Vagina (tissue), 2 donors: Measurements from ENCODE around the gene SRGAP3. TPM values are rescaled to one million over a fixed set of nuclear protein-coding genes. Genes with fewer than 3 reads are reported as not detected.

Source experiments
- DNase-seq, 2 donors: peaks; one replicate each; pipeline ENCODE4 v3.0.0-alpha.2; 2017; ENCODE audit errors: extremely low spot score in 2 of 2
- H3K27ac ChIP-seq: fragments of 200-600 bp; sonication (generic); one replicate; pipeline ENCODE4 v1.5.1; 2019
- H3K27me3 ChIP-seq: fragments of 200-600 bp; sonication (generic); one replicate; pipeline ENCODE4 v1.5.1; 2019
- H3K36me3 ChIP-seq, 2 donors: fragments of 200-600 bp; sonication (generic); one replicate each; pipeline ENCODE4 v1.5.1; 2017 to 2019
- H3K4me1 ChIP-seq: fragments of 200-600 bp; sonication (generic); one replicate; pipeline ENCODE4 v1.5.1; 2019
- H3K4me3 ChIP-seq, 2 donors: fragments of 200-600 bp; sonication (generic); 1 replicate in 1 of 2; 2 replicates in 1 of 2; pipeline ENCODE4 v1.5.1; 2016 to 2019
- H3K9me3 ChIP-seq: fragments of 200-600 bp; sonication (generic); one replicate; pipeline ENCODE4 v1.5.1; 2019
- POLR2A ChIP-seq, 2 donors: fragments of 450-650 bp; IDR thresholded peaks; one replicate each; pipeline ENCODE4 v1.6.1; 2017; ENCODE audit warnings: antibody characterized with exemption in 2 of 2, mild to moderate bottlenecking in 2 of 2, moderate library complexity in 2 of 2
- POLR2AphosphoS5 ChIP-seq, 2 donors: sonication (generic); formaldehyde crosslinking; IDR thresholded peaks; one replicate each; pipeline ENCODE4 v1.9.0; 2017; ENCODE audit warnings: antibody characterized with exemption in 2 of 2, mild to moderate bottlenecking in 2 of 2, low read depth in 1 of 2; ENCODE audit not compliant: insufficient read depth in 1 of 2
- intact Hi-C: fragments of 100-400 bp; cut with DNase I; formaldehyde crosslinking; loops from one replicate; pipeline ENCODE4 v1.15.1; 2023
- total RNA-seq: library from RNA; depleted of rRNA; stranded (reverse); fragments of >200 nt; gene quantifications from one replicate; pipeline ENCODE4 v1.2.3, GENCODE V29; 2016
- TF ChIP-seq, protein P1 (sequence below), 3 experiments: fragments of 450-650 bp in 2 of 3; fragments of 200-600 bp in 1 of 3; sonication (generic) in 1 of 3; IDR thresholded peaks; one replicate each; pipeline ENCODE4 v1.5.1; 2017 to 2019; ENCODE audit warnings: antibody characterized with exemption in 3 of 3, mild to moderate bottlenecking in 2 of 3, moderate library complexity in 2 of 3

SRGAP3 gene
- total RNA-seq, 1 donor from 2014 or later, result 20.6 TPM

DNA sequence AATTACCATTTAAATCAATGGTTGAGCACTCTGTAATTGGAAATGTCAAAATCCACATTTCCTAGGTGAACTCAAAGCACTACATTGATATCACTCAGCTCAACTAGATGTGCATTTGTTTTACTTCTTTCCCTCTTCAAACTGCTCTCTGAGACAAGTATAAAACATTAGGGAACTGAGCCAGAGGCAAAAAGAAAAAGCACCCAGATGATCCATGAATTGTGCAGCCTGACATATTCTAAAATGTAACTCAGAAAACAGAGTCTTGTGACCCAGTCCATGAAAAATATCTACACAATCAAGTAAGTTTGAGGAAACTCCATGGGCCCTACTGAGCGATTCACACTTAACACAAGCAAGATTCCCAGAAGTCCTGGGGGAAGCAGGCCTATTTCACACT, 9.8 kb downstream of the SRGAP3 start:
- TF ChIP-seq POLR2A (IDR thresholded peaks at IDR 0.05) (no peak), POLR2AphosphoS5 (IDR thresholded peaks at IDR 0.05; ENCODE audit: insufficient read depth in 1 of 2, low read depth in 1 of 2) (no peak)
- TF ChIP-seq, protein P1, sequence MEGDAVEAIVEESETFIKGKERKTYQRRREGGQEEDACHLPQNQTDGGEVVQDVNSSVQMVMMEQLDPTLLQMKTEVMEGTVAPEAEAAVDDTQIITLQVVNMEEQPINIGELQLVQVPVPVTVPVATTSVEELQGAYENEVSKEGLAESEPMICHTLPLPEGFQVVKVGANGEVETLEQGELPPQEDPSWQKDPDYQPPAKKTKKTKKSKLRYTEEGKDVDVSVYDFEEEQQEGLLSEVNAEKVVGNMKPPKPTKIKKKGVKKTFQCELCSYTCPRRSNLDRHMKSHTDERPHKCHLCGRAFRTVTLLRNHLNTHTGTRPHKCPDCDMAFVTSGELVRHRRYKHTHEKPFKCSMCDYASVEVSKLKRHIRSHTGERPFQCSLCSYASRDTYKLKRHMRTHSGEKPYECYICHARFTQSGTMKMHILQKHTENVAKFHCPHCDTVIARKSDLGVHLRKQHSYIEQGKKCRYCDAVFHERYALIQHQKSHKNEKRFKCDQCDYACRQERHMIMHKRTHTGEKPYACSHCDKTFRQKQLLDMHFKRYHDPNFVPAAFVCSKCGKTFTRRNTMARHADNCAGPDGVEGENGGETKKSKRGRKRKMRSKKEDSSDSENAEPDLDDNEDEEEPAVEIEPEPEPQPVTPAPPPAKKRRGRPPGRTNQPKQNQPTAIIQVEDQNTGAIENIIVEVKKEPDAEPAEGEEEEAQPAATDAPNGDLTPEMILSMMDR (IDR thresholded peaks at IDR 0.05), result no peak
- Histone ChIP-seq H3K27me3 (no peaks in the 10 kb centered on the region), H3K4me3 (no peak overlapping the region), H3K4me1 (no peaks in the 10 kb centered on the region), H3K27ac (no peak overlapping the region), H3K36me3 (no peaks in the 10 kb centered on the region), H3K9me3 (no peaks in the 10 kb centered on the region)
- intact Hi-C loops, result no loop called here
- DNase-seq, result no peak

DNA sequence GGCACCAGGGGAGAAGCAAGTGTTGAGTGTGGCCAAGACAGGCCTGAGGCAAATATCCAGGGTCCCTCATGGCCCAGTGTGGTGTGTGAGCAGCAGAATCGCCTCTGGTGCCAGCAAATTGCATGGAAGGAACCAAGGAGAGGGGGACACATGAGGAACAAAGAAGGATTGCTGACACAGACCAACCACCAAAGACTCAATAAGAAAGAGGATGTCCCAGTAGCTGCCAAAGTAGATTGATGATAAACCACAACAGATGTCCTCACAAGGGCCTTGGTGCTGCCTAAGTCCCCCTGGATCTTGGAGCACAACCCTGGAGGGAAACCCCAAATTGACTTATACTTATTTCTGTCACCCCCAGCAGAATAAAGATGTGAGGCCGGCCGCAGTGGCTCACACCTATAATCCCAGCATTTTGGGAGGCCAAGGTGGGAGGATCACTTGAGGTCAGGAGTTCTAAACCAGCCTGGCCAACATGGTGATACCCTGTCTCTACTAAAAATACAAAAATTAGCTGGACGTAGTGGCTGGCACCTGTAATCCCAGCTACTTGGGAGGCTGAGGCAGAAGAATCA, 10.6 kb downstream of the SRGAP3 start:
- TF ChIP-seq POLR2A (IDR thresholded peaks at IDR 0.05) (no peak), POLR2AphosphoS5 (IDR thresholded peaks at IDR 0.05; ENCODE audit: insufficient read depth in 1 of 2, low read depth in 1 of 2) (no peak)
- TF ChIP-seq, protein P1 (IDR thresholded peaks at IDR 0.05), result no peak
- no peaks in the 10 kb centered on the region for H3K4me1 ChIP-seq
- no peaks in the 10 kb centered on the region for H3K36me3 ChIP-seq
- no peaks in the 10 kb centered on the region for H3K27me3 ChIP-seq
- H3K9me3 ChIP-seq, result no peaks in the 10 kb centered on the region
- no peak overlapping the region for H3K4me3 ChIP-seq
- no peak overlapping the region for H3K27ac ChIP-seq
- no peak for DNase-seq
- intact Hi-C loops, result no loop called here

DNA sequence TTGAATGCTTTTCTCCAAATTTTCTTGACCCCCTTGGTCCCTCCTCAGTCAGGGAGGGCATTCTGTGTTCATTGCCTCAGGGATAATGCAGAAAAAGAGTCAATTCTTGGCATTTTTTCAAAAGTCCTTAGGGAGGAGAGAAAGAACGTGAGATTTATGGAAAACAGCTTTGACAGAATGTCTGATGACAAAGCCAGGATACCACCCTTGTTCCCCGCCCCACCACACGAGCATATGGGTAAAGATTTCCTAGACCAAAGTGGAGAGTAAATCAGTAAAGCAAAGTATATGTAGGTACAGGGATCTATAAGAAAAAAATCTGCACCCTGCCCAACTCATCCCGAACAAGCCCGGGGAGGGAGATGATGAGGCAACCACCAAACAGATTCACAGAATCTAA, 11.2 kb downstream of the SRGAP3 start:
- no peaks in the 10 kb centered on the region for H3K4me1 ChIP-seq
- no peaks in the 10 kb centered on the region for H3K9me3 ChIP-seq
- H3K4me3 ChIP-seq, result no peak overlapping the region
- no peak for DNase-seq
- intact Hi-C loops, result no loop called here
- TF ChIP-seq, protein P1 (IDR thresholded peaks at IDR 0.05), result no peak
- no peak for TF ChIP-seq POLR2A (IDR thresholded peaks at IDR 0.05)
- TF ChIP-seq POLR2AphosphoS5 (IDR thresholded peaks at IDR 0.05; ENCODE audit: insufficient read depth in 1 of 2, low read depth in 1 of 2), result no peak
- H3K36me3 ChIP-seq, result no peaks in the 10 kb centered on the region
- no peaks in the 10 kb centered on the region for H3K27me3 ChIP-seq
- H3K27ac ChIP-seq, result no peak overlapping the region

DNA sequence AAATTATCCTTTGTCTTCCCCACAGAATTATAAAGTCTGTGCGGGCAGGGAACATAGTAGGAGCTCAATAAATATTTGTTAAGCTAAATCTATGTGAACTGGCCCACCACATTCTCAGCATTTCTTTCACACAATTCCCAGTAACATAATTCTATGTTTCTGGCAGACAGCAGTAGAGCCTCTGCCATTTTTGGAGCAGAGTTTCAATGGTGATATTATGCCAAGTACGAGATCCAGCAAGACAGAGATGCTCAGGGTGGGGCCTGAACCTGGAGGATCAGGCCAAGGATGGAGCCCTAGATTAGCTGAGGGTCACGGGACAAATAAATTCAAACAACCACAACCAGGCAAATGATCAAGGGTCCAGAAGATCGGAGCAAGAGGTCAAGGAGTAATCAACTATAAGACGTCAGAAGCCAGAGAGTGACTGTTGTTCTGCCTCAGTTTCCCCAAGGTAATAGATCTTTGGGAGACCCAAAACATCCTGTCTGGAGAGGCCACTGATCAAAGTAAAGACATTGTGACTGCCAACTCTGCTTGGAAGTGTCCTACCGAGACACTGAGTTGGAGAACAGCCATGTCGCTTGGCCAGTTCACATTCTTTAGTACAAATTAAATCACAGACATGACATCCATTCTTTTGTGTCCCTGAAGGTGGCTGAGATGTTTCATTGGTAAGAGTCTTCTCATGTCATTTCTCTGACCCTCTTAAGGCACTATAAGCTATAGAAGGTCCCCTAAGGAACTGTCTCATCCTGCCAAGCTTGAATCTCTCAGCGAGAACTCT, 15.4 kb downstream of the SRGAP3 start:
- DNase-seq, result no peak
- TF ChIP-seq POLR2AphosphoS5 (IDR thresholded peaks at IDR 0.05; ENCODE audit: insufficient read depth in 1 of 2, low read depth in 1 of 2), result no peak
- TF ChIP-seq POLR2A (IDR thresholded peaks at IDR 0.05), result no peak
- Histone ChIP-seq H3K4me1 (no peaks in the 10 kb centered on the region), H3K4me3 (no peak overlapping the region), H3K27ac (no peak overlapping the region), H3K9me3 (no peaks in the 10 kb centered on the region), H3K36me3 (no peaks in the 10 kb centered on the region), H3K27me3 (no peaks in the 10 kb centered on the region)
- intact Hi-C loops, result no loop called here

DNA sequence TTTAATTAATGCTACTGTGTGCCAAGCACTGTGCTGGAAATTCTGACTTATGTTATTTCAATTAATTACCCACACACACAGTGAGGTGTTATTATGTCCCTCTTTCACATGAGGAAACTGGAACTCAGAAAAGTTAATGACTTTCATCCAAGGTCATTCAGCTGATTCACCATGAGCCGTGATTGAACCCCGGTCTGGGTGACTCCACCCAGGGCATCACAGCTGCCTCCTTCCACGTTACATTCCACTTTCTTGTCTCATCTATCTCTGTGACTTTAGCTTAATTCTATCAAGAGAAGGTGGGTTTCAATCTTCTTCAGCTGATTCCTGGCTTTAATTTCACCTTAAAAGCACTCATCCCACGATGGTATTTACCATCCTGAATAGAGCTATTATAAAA, 16.3 kb downstream of the SRGAP3 start:
- Histone ChIP-seq H3K4me1 (no peaks in the 10 kb centered on the region), H3K36me3 (no peaks in the 10 kb centered on the region), H3K4me3 (no peak overlapping the region), H3K27ac (no peak overlapping the region), H3K27me3 (no peaks in the 10 kb centered on the region), H3K9me3 (no peaks in the 10 kb centered on the region)
- intact Hi-C loops, result no loop called here
- TF ChIP-seq, protein P1 (IDR thresholded peaks at IDR 0.05), result no peak
- no peak for DNase-seq
